Lung (tissue), 12 donors: ENCODE results near the gene MDM1. TPM values are rescaled to one million over a fixed set of nuclear protein-coding genes. Genes with fewer than 3 reads are reported as not detected.

Experiments
- ATAC-seq: fragments of 200-7000 bp; cut with Tn5 transposase; one replicate; pipeline ENCODE4 v1.9.1; 2020; ENCODE audit warnings: moderate number of reproducible peaks; ENCODE audit not compliant: insufficient read depth, low FRiP score
- DNase-seq, 3 donors: peaks; one replicate each; pipeline ENCODE4 v3.0.0-alpha.2; 2013 to 2017
- H3K27ac ChIP-seq, 2 donors: one replicate each; pipeline ENCODE4 v1.5.1; 2013; ENCODE audit warnings: mild to moderate bottlenecking in 2 of 2, moderate library complexity in 2 of 2, control low read depth in 1 of 2, inconsistent platforms in 1 of 2, low read depth in 1 of 2, low read length in 1 of 2
- H3K27me3 ChIP-seq, 3 donors: one replicate each; pipeline ENCODE4 v1.5.1; 2013; ENCODE audit warnings: low read length in 2 of 3; ENCODE audit not compliant: control insufficient read depth in 3 of 3, insufficient read depth in 3 of 3
- H3K36me3 ChIP-seq, 4 donors: one replicate each; pipeline ENCODE4 v1.5.1; 2013; ENCODE audit warnings: low read length in 4 of 4, mild to moderate bottlenecking in 1 of 4, moderate library complexity in 1 of 4; ENCODE audit not compliant: control insufficient read depth in 4 of 4, insufficient read depth in 4 of 4
- H3K4me1 ChIP-seq, 5 donors: one replicate each; pipeline ENCODE4 v1.5.1; 2013; ENCODE audit warnings: low read length in 5 of 5, mild to moderate bottlenecking in 2 of 5, moderate library complexity in 1 of 5; ENCODE audit not compliant: control insufficient read depth in 5 of 5, insufficient read depth in 5 of 5
- H3K4me3 ChIP-seq: one replicate; pipeline ENCODE4 v1.5.1; 2013; ENCODE audit warnings: mild to moderate bottlenecking, control low read depth, moderate library complexity
- H3K9ac ChIP-seq, 2 donors: one replicate each; pipeline ENCODE4 v1.5.1; 2013; ENCODE audit warnings: low read length in 2 of 2, control low read depth in 1 of 2; ENCODE audit not compliant: insufficient read depth in 1 of 2
- H3K9me3 ChIP-seq, 4 donors: one replicate each; pipeline ENCODE4 v1.5.1; 2013; ENCODE audit warnings: low read length in 3 of 4, mild to moderate bottlenecking in 1 of 4, moderate library complexity in 1 of 4; ENCODE audit not compliant: control insufficient read depth in 4 of 4, insufficient read depth in 3 of 4
- WGBS, 2 donors: extraction: QIAGEN DNeasy Blood & Tissue Kit; methylation state at CpG; one replicate each; pipeline ENCODE4 v1.1.7; 2013; 5-methylcytosine and 5-hydroxymethylcytosine counted together
- polyA plus RNA-seq, 2 donors: library from polyadenylated mRNA; stranded (reverse); fragments of 200-250 nt; gene quantifications; one replicate each; pipeline ENCODE4 v1.2.1, GENCODE V29; 2013
- total RNA-seq, 2 donors: library from RNA; depleted of rRNA in 1 of 2; stranded (reverse); fragments of >200 nt in 1 of 2; gene quantifications; one replicate each; pipeline ENCODE4 v1.2.1, GENCODE V29; 2014 to 2021
- TF ChIP-seq, protein P1 (sequence below): IDR thresholded peaks from 2 replicates; pipeline ENCODE4 v1.5.1; 2012; ENCODE audit warnings: mild to moderate bottlenecking; ENCODE audit errors: control extremely low read depth, extremely low read depth
- donor health status: control.
- donor health status: control.
- donor health status: Bipolar disorder and iron deficiency.
- donor health status: healthy.
- donor health status: DM: yes; HTN: yes; CAD: no.

Gene MDM1
- total and polyA plus RNA-seq, 4 donors: 6.7 to 29.7 (median 12.4) TPM

DNA sequence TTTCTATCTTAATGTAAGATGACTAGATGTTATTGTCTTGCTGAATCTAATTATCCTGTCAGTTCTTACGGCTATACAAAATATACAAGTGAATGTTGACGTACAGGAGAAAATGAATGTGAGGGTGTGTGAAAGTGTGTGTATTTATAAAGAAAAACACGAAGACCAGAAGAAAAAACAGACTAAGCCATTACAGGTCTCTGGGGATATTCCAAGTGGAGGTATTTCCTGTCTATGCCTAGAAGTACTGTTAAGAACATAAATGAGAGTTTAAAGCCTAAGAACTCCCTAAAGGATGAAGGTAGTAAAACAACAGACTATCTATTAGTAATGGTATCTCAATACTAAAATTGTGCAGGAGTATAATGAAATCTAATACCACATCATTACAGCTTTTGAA lies 7.6 kb downstream of the MDM1 start:
- Histone ChIP-seq H3K27ac (no peak overlapping the region), H3K27me3 (no peaks in the 10 kb centered on the region), H3K4me3 (no peak overlapping the region), H3K36me3 (peaks cover 0 to 5% (median 2%) of the 10 kb centered on the region in 4 donors), H3K9me3 (no peaks in the 10 kb centered on the region), H3K9ac (no peak overlapping the region), H3K4me1 (peaks cover 0 to 2% (median 0%) of the 10 kb centered on the region in 5 donors)
- WGBS, 2 donors: 82 to 86% methylated on average over 3 of the region's 3 CpGs
- ATAC-seq: no peak
- TF ChIP-seq, protein P1, sequence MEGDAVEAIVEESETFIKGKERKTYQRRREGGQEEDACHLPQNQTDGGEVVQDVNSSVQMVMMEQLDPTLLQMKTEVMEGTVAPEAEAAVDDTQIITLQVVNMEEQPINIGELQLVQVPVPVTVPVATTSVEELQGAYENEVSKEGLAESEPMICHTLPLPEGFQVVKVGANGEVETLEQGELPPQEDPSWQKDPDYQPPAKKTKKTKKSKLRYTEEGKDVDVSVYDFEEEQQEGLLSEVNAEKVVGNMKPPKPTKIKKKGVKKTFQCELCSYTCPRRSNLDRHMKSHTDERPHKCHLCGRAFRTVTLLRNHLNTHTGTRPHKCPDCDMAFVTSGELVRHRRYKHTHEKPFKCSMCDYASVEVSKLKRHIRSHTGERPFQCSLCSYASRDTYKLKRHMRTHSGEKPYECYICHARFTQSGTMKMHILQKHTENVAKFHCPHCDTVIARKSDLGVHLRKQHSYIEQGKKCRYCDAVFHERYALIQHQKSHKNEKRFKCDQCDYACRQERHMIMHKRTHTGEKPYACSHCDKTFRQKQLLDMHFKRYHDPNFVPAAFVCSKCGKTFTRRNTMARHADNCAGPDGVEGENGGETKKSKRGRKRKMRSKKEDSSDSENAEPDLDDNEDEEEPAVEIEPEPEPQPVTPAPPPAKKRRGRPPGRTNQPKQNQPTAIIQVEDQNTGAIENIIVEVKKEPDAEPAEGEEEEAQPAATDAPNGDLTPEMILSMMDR: no peak
- no peak for DNase-seq

DNA sequence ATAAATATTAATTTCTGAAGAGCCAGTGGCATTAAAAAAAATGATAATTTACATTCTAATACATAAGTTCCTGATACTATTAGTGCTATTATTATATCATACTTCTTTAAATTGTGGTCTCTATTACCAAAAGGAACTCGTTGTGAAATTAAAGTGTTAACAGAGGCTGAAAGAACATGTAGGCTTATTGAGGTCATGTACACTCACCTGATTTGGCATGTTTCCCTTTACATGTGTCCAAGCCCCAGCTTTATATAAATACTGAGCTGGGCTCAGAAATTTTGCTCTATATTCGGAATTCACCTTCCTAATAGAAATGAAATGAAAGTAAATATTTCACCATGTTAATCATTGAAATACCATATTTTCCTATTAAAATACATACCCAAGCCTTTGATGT lies 11.0 kb downstream of the MDM1 start:
- no peak for DNase-seq
- 66 to 74% methylated on average over 2 of the region's 2 CpGs for WGBS, 2 donors
- no peaks in the 10 kb centered on the region for H3K9me3 ChIP-seq
- no peaks in the 10 kb centered on the region for H3K4me1 ChIP-seq
- TF ChIP-seq, protein P1: no peak
- H3K4me3 ChIP-seq: no peak overlapping the region
- no peak overlapping the region for H3K27ac ChIP-seq
- H3K9ac ChIP-seq: no peak overlapping the region
- H3K36me3 ChIP-seq: peaks cover 0 to 5% (median under 1%) of the 10 kb centered on the region in 4 donors
- no peak for ATAC-seq
- H3K27me3 ChIP-seq: no peaks in the 10 kb centered on the region

DNA sequence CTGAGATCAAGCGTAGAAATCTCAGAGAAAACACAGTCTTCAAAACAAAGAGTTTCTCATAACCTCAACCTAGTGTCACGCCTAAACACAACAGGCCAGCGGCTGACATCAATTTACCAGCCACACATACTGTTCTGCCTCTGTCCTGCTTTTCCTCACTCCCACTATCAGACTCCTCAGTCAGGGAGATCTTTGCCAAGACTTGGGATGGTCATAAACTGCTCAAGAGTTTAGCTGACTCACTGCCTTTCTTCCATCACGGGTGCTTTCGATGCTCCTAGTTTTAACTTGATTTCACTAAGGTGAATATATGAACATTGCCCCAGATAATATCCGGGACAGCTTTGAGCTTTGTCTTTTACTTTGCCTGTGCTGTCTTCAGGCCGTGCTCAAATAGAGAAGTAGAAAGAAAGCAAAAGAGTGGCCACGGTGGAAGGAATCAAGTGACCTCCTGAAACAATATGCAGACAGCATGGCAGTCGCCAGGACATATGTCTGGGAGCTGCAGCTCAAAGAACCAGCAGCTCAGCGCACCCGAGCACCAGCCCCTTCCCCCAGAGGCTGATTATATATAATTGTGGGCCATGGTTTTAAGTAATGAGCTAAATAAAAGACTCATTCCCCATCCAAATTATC lies 12.1 kb downstream of the MDM1 start:
- H3K27ac ChIP-seq: peak overlapping the region in 1 of 2 donors; percentile 69
- H3K27me3 ChIP-seq: no peaks in the 10 kb centered on the region
- no peaks in the 10 kb centered on the region for H3K4me1 ChIP-seq
- H3K4me3 ChIP-seq: no peak overlapping the region
- H3K9ac ChIP-seq: no peak overlapping the region
- WGBS, 2 donors: 82 to 86% methylated on average over 11 of the region's 11 CpGs
- peaks cover 0 to 6% (median 2%) of the 10 kb centered on the region in 4 donors for H3K36me3 ChIP-seq
- TF ChIP-seq, protein P1: no peak
- ATAC-seq (peak; percentile 41), DNase-seq (peak in 1 of 3 donors; percentile 18)
- no peaks in the 10 kb centered on the region for H3K9me3 ChIP-seq
